ENCODE results near the gene CD6. TPM values are rescaled to one million over a fixed set of nuclear protein-coding genes. Genes with fewer than 3 reads are reported as not detected.

The CD6 gene
- total RNA-seq, 1 experiment from 2014 or later: not detected

- no peak overlapping the region for H3K4me2 ChIP-seq (ENCODE audit: low read depth, low read length, poor library complexity, severe bottlenecking)
- no peaks in the 10 kb centered on the region for H3K79me2 ChIP-seq (ENCODE audit: low read length)
- H3K36me3 ChIP-seq (ENCODE audit: insufficient read depth, low read length): no peaks in the 10 kb centered on the region
- no peaks in the 10 kb centered on the region for H3K27me3 ChIP-seq (ENCODE audit: low read length)
- H3K4me1 ChIP-seq (ENCODE audit: low read length): no peaks in the 10 kb centered on the region
- H3K9ac ChIP-seq (ENCODE audit: low read length): no peak overlapping the region
- H4K20me1 ChIP-seq (ENCODE audit: insufficient read depth, low read depth, low read length): no peaks in the 10 kb centered on the region
- no peaks in the 10 kb centered on the region for H3K9me3 ChIP-seq (ENCODE audit: low read length)
- no peak overlapping the region for H3K27ac ChIP-seq (ENCODE audit: low read length)
- H2AFZ ChIP-seq (ENCODE audit: low read length): no peak overlapping the region
- DNase-seq: no peak
- no peaks in the 10 kb centered on the region for H3K9me2 ChIP-seq (replicated peaks; ENCODE audit: insufficient read depth, low read length)
- no peak overlapping the region for H3K4me3 ChIP-seq (ENCODE audit: low read length)
Observed at GRCh38 chr11:61018059-61018458, 46.6 kb downstream of the CD6 start.

GRCh38 chr11:61019037-61019831, 47.8 kb downstream of the CD6 start:
- H3K27ac ChIP-seq (ENCODE audit: low read length): no peak overlapping the region
- H3K9me3 ChIP-seq (ENCODE audit: low read length): no peaks in the 10 kb centered on the region
- H3K27me3 ChIP-seq (ENCODE audit: low read length): no peaks in the 10 kb centered on the region
- no peaks in the 10 kb centered on the region for H3K36me3 ChIP-seq (ENCODE audit: insufficient read depth, low read length)
- H3K79me2 ChIP-seq (ENCODE audit: low read length): no peaks in the 10 kb centered on the region
- H3K9me2 ChIP-seq (replicated peaks; ENCODE audit: insufficient read depth, low read length): no peaks in the 10 kb centered on the region
- no peak overlapping the region for H3K4me2 ChIP-seq (ENCODE audit: low read depth, low read length, poor library complexity, severe bottlenecking)
- H3K4me3 ChIP-seq (ENCODE audit: low read length): no peak overlapping the region
- H3K9ac ChIP-seq (ENCODE audit: low read length): no peak overlapping the region
- no peaks in the 10 kb centered on the region for H4K20me1 ChIP-seq (ENCODE audit: insufficient read depth, low read depth, low read length)
- no peak for DNase-seq
- H3K4me1 ChIP-seq (ENCODE audit: low read length): no peaks in the 10 kb centered on the region
- H2AFZ ChIP-seq (ENCODE audit: low read length): no peak overlapping the region

GRCh38 chr11:61019832-61020405, 48.4 kb downstream of the CD6 start:
- Histone ChIP-seq H3K4me1 (ENCODE audit: low read length) (no peaks in the 10 kb centered on the region), H3K9ac (ENCODE audit: low read length) (no peak overlapping the region), H2AFZ (ENCODE audit: low read length) (no peak overlapping the region), H3K9me3 (ENCODE audit: low read length) (no peaks in the 10 kb centered on the region), H3K27ac (ENCODE audit: low read length) (no peak overlapping the region), H3K9me2 (replicated peaks; ENCODE audit: insufficient read depth, low read length) (no peaks in the 10 kb centered on the region), H3K4me3 (ENCODE audit: low read length) (no peak overlapping the region), H3K27me3 (ENCODE audit: low read length) (no peaks in the 10 kb centered on the region), H3K36me3 (ENCODE audit: insufficient read depth, low read length) (no peaks in the 10 kb centered on the region), H3K79me2 (ENCODE audit: low read length) (no peaks in the 10 kb centered on the region), H3K4me2 (ENCODE audit: low read depth, low read length, poor library complexity, severe bottlenecking) (no peak overlapping the region), H4K20me1 (ENCODE audit: insufficient read depth, low read depth, low read length) (no peaks in the 10 kb centered on the region)
- no peak for DNase-seq

DNA sequence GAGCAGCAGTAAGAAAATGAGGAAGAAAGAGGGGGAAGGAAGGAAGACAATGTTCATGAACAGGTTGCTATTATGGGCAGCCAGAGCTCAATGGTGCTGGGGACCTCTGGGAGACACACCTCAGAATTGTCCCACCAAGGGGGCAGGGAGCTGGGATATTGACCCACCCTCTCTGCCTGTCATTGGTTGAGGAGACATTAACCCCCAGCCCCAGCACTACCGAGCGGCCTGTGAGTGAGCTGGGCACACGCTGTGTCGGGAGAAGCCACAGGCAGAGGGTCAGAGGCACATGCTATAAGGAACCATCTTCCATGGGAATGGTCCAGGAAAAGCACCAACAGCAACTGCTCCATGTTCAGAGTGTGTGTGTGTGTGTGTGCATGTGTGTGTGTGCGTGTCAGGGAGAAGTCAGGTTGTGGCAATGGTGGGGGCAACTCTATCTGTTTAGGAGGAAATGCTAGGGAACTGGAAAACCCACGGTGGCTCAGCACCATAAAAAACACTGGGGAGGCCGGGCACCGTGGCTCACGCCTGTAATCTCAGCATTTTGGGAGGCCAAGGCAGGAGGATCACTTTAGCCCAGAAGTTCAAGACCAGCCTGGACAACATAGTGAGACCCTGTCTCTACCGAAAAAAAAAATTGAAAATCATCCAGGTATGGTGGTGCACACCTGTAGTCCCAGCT, 49.2 kb downstream of the CD6 start:
- no peak overlapping the region for H3K27ac ChIP-seq (ENCODE audit: low read length)
- no peaks in the 10 kb centered on the region for H3K9me2 ChIP-seq (replicated peaks; ENCODE audit: insufficient read depth, low read length)
- no peak overlapping the region for H3K4me2 ChIP-seq (ENCODE audit: low read depth, low read length, poor library complexity, severe bottlenecking)
- DNase-seq: no peak
- no peak overlapping the region for H3K9ac ChIP-seq (ENCODE audit: low read length)
- no peak overlapping the region for H3K4me3 ChIP-seq (ENCODE audit: low read length)
- no peaks in the 10 kb centered on the region for H4K20me1 ChIP-seq (ENCODE audit: insufficient read depth, low read depth, low read length)
- H3K9me3 ChIP-seq (ENCODE audit: low read length): no peaks in the 10 kb centered on the region
- no peaks in the 10 kb centered on the region for H3K79me2 ChIP-seq (ENCODE audit: low read length)
- no peaks in the 10 kb centered on the region for H3K27me3 ChIP-seq (ENCODE audit: low read length)
- H3K4me1 ChIP-seq (ENCODE audit: low read length): no peaks in the 10 kb centered on the region
- no peak overlapping the region for H2AFZ ChIP-seq (ENCODE audit: low read length)
- no peaks in the 10 kb centered on the region for H3K36me3 ChIP-seq (ENCODE audit: insufficient read depth, low read length)

- H3K9ac ChIP-seq (ENCODE audit: low read length): no peak overlapping the region
- H3K9me3 ChIP-seq (ENCODE audit: low read length): no peaks in the 10 kb centered on the region
- no peak overlapping the region for H3K4me2 ChIP-seq (ENCODE audit: low read depth, low read length, poor library complexity, severe bottlenecking)
- no peak overlapping the region for H2AFZ ChIP-seq (ENCODE audit: low read length)
- H3K9me2 ChIP-seq (replicated peaks; ENCODE audit: insufficient read depth, low read length): no peaks in the 10 kb centered on the region
- H3K27me3 ChIP-seq (ENCODE audit: low read length): no peaks in the 10 kb centered on the region
- H3K4me3 ChIP-seq (ENCODE audit: low read length): no peak overlapping the region
- H3K27ac ChIP-seq (ENCODE audit: low read length): no peak overlapping the region
- H4K20me1 ChIP-seq (ENCODE audit: insufficient read depth, low read depth, low read length): no peaks in the 10 kb centered on the region
- H3K79me2 ChIP-seq (ENCODE audit: low read length): no peaks in the 10 kb centered on the region
- DNase-seq: no peak
- no peaks in the 10 kb centered on the region for H3K4me1 ChIP-seq (ENCODE audit: low read length)
- H3K36me3 ChIP-seq (ENCODE audit: insufficient read depth, low read length): no peaks in the 10 kb centered on the region
Observed at GRCh38 chr11:61021661-61022212, 50.3 kb downstream of the CD6 start.

DNA sequence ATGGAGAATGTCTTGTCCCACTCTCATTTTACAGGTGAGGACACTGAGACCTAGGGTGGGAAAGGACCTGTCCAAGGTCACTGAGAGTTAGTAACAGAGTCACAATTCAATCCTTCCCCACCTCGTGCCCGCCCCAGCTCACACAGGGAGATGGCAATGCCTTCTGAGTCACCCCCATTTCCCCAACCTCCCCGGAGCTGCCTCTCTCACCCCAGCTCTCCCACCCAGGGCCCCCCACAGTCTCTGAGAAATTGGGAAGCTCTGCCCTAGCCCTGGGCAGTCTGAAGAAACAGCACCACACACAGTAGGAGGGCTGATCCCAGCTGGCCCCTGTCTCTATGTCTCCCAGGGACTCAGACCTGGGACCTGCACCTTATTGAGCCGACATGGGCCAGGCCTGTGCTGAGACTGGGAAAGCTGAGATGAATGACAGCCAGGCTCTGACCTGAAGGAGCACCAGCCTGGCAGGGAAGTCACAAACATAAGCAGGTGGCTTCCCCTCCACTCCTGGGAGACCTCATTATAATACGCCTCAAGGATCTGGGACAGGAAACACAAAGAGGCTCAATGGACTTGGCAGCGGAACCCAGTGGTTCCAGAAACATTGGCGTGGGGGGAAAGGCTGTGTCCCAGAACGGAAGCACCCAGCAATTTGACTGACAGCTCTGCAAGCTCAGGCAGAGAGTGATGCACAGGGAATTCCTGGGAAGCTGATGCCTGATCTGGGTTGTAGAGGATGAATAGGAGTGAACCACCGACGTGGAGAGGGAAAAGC, 51.0 kb downstream of the CD6 start:
- Histone ChIP-seq H4K20me1 (ENCODE audit: insufficient read depth, low read depth, low read length) (no peaks in the 10 kb centered on the region), H3K4me1 (ENCODE audit: low read length) (no peaks in the 10 kb centered on the region), H2AFZ (ENCODE audit: low read length) (no peak overlapping the region), H3K27ac (ENCODE audit: low read length) (no peak overlapping the region), H3K27me3 (ENCODE audit: low read length) (no peaks in the 10 kb centered on the region), H3K79me2 (ENCODE audit: low read length) (no peaks in the 10 kb centered on the region), H3K9me3 (ENCODE audit: low read length) (no peaks in the 10 kb centered on the region), H3K36me3 (ENCODE audit: insufficient read depth, low read length) (no peaks in the 10 kb centered on the region), H3K4me3 (ENCODE audit: low read length) (no peak overlapping the region), H3K9ac (ENCODE audit: low read length) (no peak overlapping the region), H3K9me2 (replicated peaks; ENCODE audit: insufficient read depth, low read length) (no peaks in the 10 kb centered on the region), H3K4me2 (ENCODE audit: low read depth, low read length, poor library complexity, severe bottlenecking) (no peak overlapping the region)
- DNase-seq: no peak

DNA sequence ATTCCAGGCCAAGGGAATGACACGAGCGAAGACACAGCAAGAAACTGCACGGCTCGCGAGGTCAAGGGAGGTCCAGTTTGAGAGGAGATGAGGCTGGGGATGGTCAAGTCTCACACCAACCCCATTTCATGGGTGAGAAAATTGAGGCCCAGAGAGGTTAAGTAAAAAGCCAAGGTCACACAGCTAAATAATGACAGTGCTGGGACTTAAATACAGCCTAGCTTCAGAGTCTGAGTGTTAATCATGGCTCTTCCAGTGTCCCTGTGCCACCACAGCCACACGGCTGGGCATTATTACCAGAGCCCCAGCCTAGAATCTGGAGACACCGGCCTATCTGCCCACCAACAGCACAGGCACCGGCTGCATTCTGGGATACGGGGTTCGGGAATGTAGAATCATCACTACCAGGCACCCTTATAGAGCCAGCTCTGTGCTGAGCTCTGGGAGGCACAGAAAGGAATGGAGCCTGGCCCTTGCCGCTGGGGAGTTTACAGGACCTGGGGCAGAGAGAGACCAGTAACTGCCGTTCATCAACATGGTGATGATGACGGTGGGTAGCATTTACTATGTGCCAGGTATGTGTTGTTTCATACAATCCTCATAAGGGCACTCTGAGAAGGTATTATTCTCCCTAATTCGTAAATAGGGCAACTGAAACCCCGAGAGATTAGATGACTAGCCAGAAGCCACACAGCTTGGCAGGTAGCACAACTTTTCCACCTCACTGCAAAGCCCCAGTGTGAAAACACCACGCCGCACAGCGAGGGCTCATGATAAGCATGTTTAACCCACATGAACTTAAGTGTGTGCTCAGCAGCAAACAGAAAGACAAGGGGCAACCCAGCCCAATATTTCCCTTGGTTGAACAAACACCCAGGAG, 51.8 kb downstream of the CD6 start:
- no peak for DNase-seq
- Histone ChIP-seq H3K4me1 (ENCODE audit: low read length) (peaks cover under 1% of the 10 kb centered on the region), H3K27me3 (ENCODE audit: low read length) (no peaks in the 10 kb centered on the region), H3K4me2 (ENCODE audit: low read depth, low read length, poor library complexity, severe bottlenecking) (no peak overlapping the region), H3K9me3 (ENCODE audit: low read length) (no peaks in the 10 kb centered on the region), H3K27ac (ENCODE audit: low read length) (no peak overlapping the region), H3K36me3 (ENCODE audit: insufficient read depth, low read length) (no peaks in the 10 kb centered on the region), H3K4me3 (ENCODE audit: low read length) (no peak overlapping the region), H3K79me2 (ENCODE audit: low read length) (no peaks in the 10 kb centered on the region), H3K9ac (ENCODE audit: low read length) (no peak overlapping the region), H2AFZ (ENCODE audit: low read length) (no peak overlapping the region), H3K9me2 (replicated peaks; ENCODE audit: insufficient read depth, low read length) (no peaks in the 10 kb centered on the region), H4K20me1 (ENCODE audit: insufficient read depth, low read depth, low read length) (no peaks in the 10 kb centered on the region)

Measured in Karpas-422 (cell line).